H1 (cell line): ENCODE data around the gene DYNC2I2. TPM values are rescaled to one million over a fixed set of nuclear protein-coding genes. Genes with fewer than 3 reads are reported as not detected.
A peak's percentile ranks its signal among the peaks of the same experiment; 100 is the strongest.

Experiments
- CTCF ChIA-PET: fragments of 300-600 bp; sonication (Branson Sonifier 250); formaldehyde crosslinking; loops from one replicate; lab custom pipeline; 2021; ENCODE audit not compliant: partially characterized antibody; lab: Charles Lee
- POLR2A ChIA-PET: fragments of 300-600 bp; sonication (Branson Sonifier 250); formaldehyde crosslinking; loops from one replicate; lab custom pipeline; 2021; ENCODE audit warnings: inconsistent platforms; ENCODE audit not compliant: partially characterized antibody; lab: Charles Lee
- DNase-seq, 2 experiments: peaks; one replicate each; pipeline versions ENCODE4 v3.0.0 to v3.0.0-alpha.2; 2010 to 2022; ENCODE audit warnings: low spot score in 2 of 2, low read depth in 1 of 2, mixed read lengths in 1 of 2
- FAIRE-seq: peaks from 2 replicates; lab custom pipeline; 2011; peaks lifted over from hg19 to GRCh38; lab: Jason Lieb, UNC
- H2AFZ ChIP-seq: 2 replicates; pipeline ENCODE4 v1.8.1; 2012; ENCODE audit warnings: low read length, inconsistent platforms
- H2AK5ac ChIP-seq: 2 replicates; pipeline ENCODE4 v1.6.1; 2013; ENCODE audit warnings: low read depth, low read length
- H2BK120ac ChIP-seq: replicated peaks from 2 replicates; pipeline ENCODE3; 2013; ENCODE audit warnings: low read depth, low read length, inconsistent platforms
- H2BK12ac ChIP-seq: 2 replicates; pipeline ENCODE4 v1.6.1; 2013; ENCODE audit warnings: low read depth, low read length
- H2BK15ac ChIP-seq: 2 replicates; pipeline ENCODE4 v1.6.1; 2013; ENCODE audit warnings: low read length
- H2BK20ac ChIP-seq: 2 replicates; pipeline ENCODE4 v1.6.1; 2013; ENCODE audit warnings: low read length
- H2BK5ac ChIP-seq: 2 replicates; pipeline ENCODE4 v1.6.1; 2013; ENCODE audit warnings: low read depth, low read length
- H3K14ac ChIP-seq: 2 replicates; pipeline ENCODE4 v1.6.1; 2013; ENCODE audit warnings: inconsistent platforms; ENCODE audit not compliant: insufficient read length
- H3K18ac ChIP-seq: 2 replicates; pipeline ENCODE4 v1.6.1; 2013; ENCODE audit warnings: low read length; ENCODE audit errors: extremely low read depth
- H3K23ac ChIP-seq: 2 replicates; pipeline ENCODE4 v1.6.1; 2013; ENCODE audit warnings: inconsistent platforms; ENCODE audit not compliant: insufficient read length
- H3K23me2 ChIP-seq: 2 replicates; pipeline ENCODE4 v1.6.1; 2013; ENCODE audit warnings: low read depth, low read length
- H3K27ac ChIP-seq: 2 replicates; pipeline ENCODE4 v1.6.1; 2011; ENCODE audit warnings: low read depth, low read length, inconsistent platforms
- H3K27me3 ChIP-seq, 4 experiments: replicated peaks in 1 of 4; 1 replicate in 1 of 4; 2 replicates in 3 of 4; pipeline versions ENCODE4 v1.6.1 to v1.8.1; 2011 to 2013; ENCODE audit warnings: low read length in 3 of 4, mild to moderate bottlenecking in 3 of 4, inconsistent platforms in 2 of 4, mixed read lengths in 2 of 4, moderate library complexity in 1 of 4; ENCODE audit not compliant: control insufficient read depth in 3 of 4, insufficient read depth in 3 of 4; ENCODE audit errors: extremely low read depth in 1 of 4
- H3K36me3 ChIP-seq, 4 experiments: 2 replicates each; pipeline versions ENCODE4 v1.6.1 to v1.8.1; 2011 to 2013; ENCODE audit warnings: mild to moderate bottlenecking in 4 of 4, low read length in 3 of 4, moderate library complexity in 2 of 4, control low read depth in 1 of 4, inconsistent platforms in 1 of 4; ENCODE audit not compliant: insufficient read depth in 4 of 4, control insufficient read depth in 2 of 4
- H3K4ac ChIP-seq: replicated peaks from 2 replicates; pipeline ENCODE3; 2013; ENCODE audit warnings: low read length, low read depth, mixed read lengths, inconsistent platforms; ENCODE audit not compliant: insufficient read length
- H3K4me1 ChIP-seq, 4 experiments: replicated peaks in 1 of 4; 1 replicate in 1 of 4; 2 replicates in 3 of 4; pipeline versions ENCODE4 v1.6.1 to v1.8.1; 2011 to 2013; ENCODE audit warnings: low read length in 3 of 4, inconsistent platforms in 2 of 4, mixed read lengths in 1 of 4; ENCODE audit not compliant: insufficient read depth in 4 of 4, control insufficient read depth in 3 of 4
- H3K4me2 ChIP-seq, 2 experiments: 2 replicates each; pipeline versions ENCODE4 v1.6.1 to v1.8.1; 2011 to 2013; ENCODE audit warnings: low read depth in 2 of 2, low read length in 2 of 2, control low read depth in 1 of 2, inconsistent platforms in 1 of 2, mild to moderate bottlenecking in 1 of 2; ENCODE audit not compliant: insufficient read depth in 1 of 2
- H3K4me3 ChIP-seq, 4 experiments: fragments of 200-600, 300-600 bp in 1 of 4; sonication (generic), shearing (Covaris generic), sonication (Bioruptor Twin) in 1 of 4; 2 replicates each; pipeline versions ENCODE4 v1.5.1 to v1.8.1; 2011 to 2016; ENCODE audit warnings: low read length in 4 of 4, low read depth in 3 of 4, control low read depth in 2 of 4, inconsistent platforms in 2 of 4, mild to moderate bottlenecking in 2 of 4, mixed read lengths in 1 of 4, moderate library complexity in 1 of 4; ENCODE audit not compliant: insufficient read depth in 2 of 4; ENCODE audit errors: extremely low read depth in 1 of 4
- H3K56ac ChIP-seq: replicated peaks from 2 replicates; pipeline ENCODE3; 2013; ENCODE audit warnings: low read depth, mild to moderate bottlenecking, mixed read lengths, low read length, inconsistent platforms; ENCODE audit not compliant: insufficient read length
- H3K79me1 ChIP-seq: 2 replicates; pipeline ENCODE4 v1.6.1; 2013; ENCODE audit warnings: low read depth, low read length, control low read depth
- H3K79me2 ChIP-seq, 2 experiments: 2 replicates each; pipeline versions ENCODE4 v1.6.1 to v1.8.1; 2012 to 2013; ENCODE audit warnings: low read length in 2 of 2, mild to moderate bottlenecking in 2 of 2, inconsistent platforms in 1 of 2; ENCODE audit not compliant: insufficient read depth in 2 of 2, control insufficient read depth in 1 of 2
- H3K9ac ChIP-seq, 4 experiments: replicated peaks in 1 of 4; 1 replicate in 1 of 4; 2 replicates in 3 of 4; pipeline versions ENCODE4 v1.6.1 to v1.8.1; 2011 to 2013; ENCODE audit warnings: low read depth in 3 of 4, low read length in 3 of 4, control low read depth in 2 of 4, mild to moderate bottlenecking in 2 of 4, moderate library complexity in 2 of 4, inconsistent platforms in 1 of 4; ENCODE audit errors: extremely low read depth in 1 of 4
- H3K9me3 ChIP-seq, 2 experiments: 2 replicates each; pipeline versions ENCODE4 v1.6.1 to v1.8.1; 2012 to 2013; ENCODE audit warnings: mild to moderate bottlenecking in 2 of 2, moderate library complexity in 2 of 2, control low read depth in 1 of 2, inconsistent platforms in 1 of 2, low read depth in 1 of 2, low read length in 1 of 2, mixed read lengths in 1 of 2; ENCODE audit not compliant: insufficient read depth in 2 of 2
- H4K20me1 ChIP-seq, 2 experiments: replicated peaks in 1 of 2; 2 replicates each; pipeline versions ENCODE3 to v1.8.1; 2011 to 2013; ENCODE audit warnings: inconsistent platforms in 2 of 2, low read length in 2 of 2, mild to moderate bottlenecking in 1 of 2; ENCODE audit not compliant: insufficient read depth in 2 of 2, control insufficient read depth in 1 of 2
- H4K5ac ChIP-seq: 2 replicates; pipeline ENCODE4 v1.6.1; 2013; ENCODE audit warnings: low read length, low read depth, mixed read lengths, inconsistent platforms; ENCODE audit not compliant: insufficient read length
- H4K8ac ChIP-seq: 2 replicates; pipeline ENCODE4 v1.8.0; 2013; ENCODE audit warnings: mild to moderate bottlenecking, moderate library complexity, low read length, inconsistent platforms; ENCODE audit not compliant: insufficient read depth; ENCODE audit errors: extremely low read depth
- H4K91ac ChIP-seq: replicated peaks from 2 replicates; pipeline ENCODE3; 2013; ENCODE audit warnings: low read length, mixed read lengths, inconsistent platforms; ENCODE audit not compliant: insufficient read length
- CHD2 ChIP-seq: IDR thresholded peaks from 2 replicates; pipeline ENCODE4 v1.6.1; 2012; ENCODE audit warnings: low read length, improper control_type of control experiment
- HDAC2 ChIP-seq, 2 experiments: fragments of 300-600 bp in 1 of 2; sonication (generic) in 1 of 2; IDR thresholded peaks; 2 replicates each; pipeline ENCODE4 v1.6.1; 2011 to 2012; ENCODE audit warnings: low read depth in 2 of 2, low read length in 2 of 2, mild to moderate bottlenecking in 2 of 2, moderate library complexity in 2 of 2, borderline replicate concordance in 1 of 2, inconsistent platforms in 1 of 2
- HDAC6 ChIP-seq: IDR thresholded peaks from one replicate; pipeline ENCODE4 v1.7.1; 2012; ENCODE audit warnings: low read depth, mild to moderate bottlenecking, inconsistent platforms, low read length, moderate library complexity
- WGBS, 2 experiments: shearing (Covaris generic) in 1 of 2; methylation state at CpG; one replicate each; pipeline versions ENCODE4 v1.1.6 to v1.1.7; 2013 to 2015; ENCODE audit warnings: low lambda C conversion rate in 2 of 2, mixed read lengths in 2 of 2, inconsistent platforms in 1 of 2, low coverage in 1 of 2, missing lambda C conversion rate in 1 of 2; ENCODE audit not compliant: insufficient replicate concordance in 2 of 2, insufficient coverage in 1 of 2, insufficient read length in 1 of 2; ENCODE audit errors: extremely low coverage in 1 of 2, missing lambda C conversion rate in 1 of 2; 5-methylcytosine and 5-hydroxymethylcytosine counted together
- polyA plus RNA-seq, 7 experiments: library from polyadenylated mRNA; depleted of rRNA in 3 of 7; stranded (reverse) in 5 of 7; unstranded in 2 of 7; fragments of >200 nt in 5 of 7; fragments of 200-250 nt in 2 of 7; gene quantifications; 1 replicate in 5 of 7; 2 replicates in 1 of 7; 4 replicates in 1 of 7; pipeline versions ENCODE4 v1.2.1 to v1.2.3, GENCODE V29; 2011 to 2013; ENCODE audit warnings: missing spikeins in 2 of 7, mixed read lengths in 2 of 7
- total RNA-seq: library from RNA; stranded (reverse); fragmentation: NEBNext Ultra II Directional; extraction: Animal tissue kit (Norgen Biotek cat#: 25700); gene quantifications from 2 replicates; pipeline ENCODE4 v1.2.1, GENCODE V29; 2021

DYNC2I2 gene
- total and polyA plus RNA-seq, 2 of the 8 experiments (the other 6 are each of a cell fraction or from before 2014, with no cell fraction given): 58.0 to 78.5 TPM

DNA sequence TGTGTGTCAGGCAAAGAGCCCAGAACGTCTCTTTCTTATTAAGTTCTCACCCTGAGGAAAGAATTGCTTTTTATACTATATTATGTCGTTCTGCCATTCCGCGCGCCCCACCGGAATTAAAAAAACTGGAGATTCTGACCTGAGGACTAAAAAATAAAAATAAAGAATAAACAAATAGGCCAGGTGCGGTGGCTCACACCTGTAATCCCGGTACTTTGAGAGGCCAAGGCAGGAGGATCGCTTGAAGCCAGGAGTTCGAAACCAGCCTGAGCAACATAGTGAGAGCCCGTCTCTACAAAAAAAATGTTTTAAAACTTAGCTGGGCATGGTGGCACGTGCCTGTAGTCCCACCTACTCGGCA lies 677 bp upstream of the DYNC2I2 start:
- no peaks in the 10 kb centered on the region; a peak in 2 of 7 replicates for H3K4me1 ChIP-seq
- 92% methylated on average over 13 of the region's 13 CpGs; no CpG with 5 or more reads in 1 of the 2 experiments for WGBS, 2 experiments
- no peak overlapping the region for H3K23ac ChIP-seq
- H3K4me3 ChIP-seq: peak overlapping the region in 1 of 4 experiments; percentile 66; a peak in 3 of 8 replicates
- H2BK12ac ChIP-seq: peak overlapping the region; percentile 90
- H2BK20ac ChIP-seq: no peak overlapping the region
- peak overlapping the region; percentile 100 for H3K27ac ChIP-seq
- no peaks in the 10 kb centered on the region for H3K9me3 ChIP-seq
- H3K79me1 ChIP-seq: no peaks in the 10 kb centered on the region; the same call in 1 of the 2 replicates
- H3K18ac ChIP-seq: no peak overlapping the region
- no peak for TF ChIP-seq CHD2
- TF ChIP-seq HDAC2 (IDR thresholded peaks at IDR 0.05; ENCODE audit: borderline replicate concordance in 1 of 2, low read depth in 2 of 2, low read length in 2 of 2): peak in 1 of 2 experiments; percentile 64; a peak in 1 of 4 replicates
- TF ChIP-seq HDAC6: no peak
- no peak overlapping the region for H2AK5ac ChIP-seq
- no peak overlapping the region for H2BK120ac ChIP-seq
- H3K56ac ChIP-seq: no peak overlapping the region
- H2BK5ac ChIP-seq: no peak overlapping the region; the same call in 1 of the 2 replicates
- H3K36me3 ChIP-seq: peaks cover 0 to 9% (median 0%) of the 10 kb centered on the region in 4 experiments; a peak in 1 of 8 replicates
- no peak for FAIRE-seq
- no peaks in the 10 kb centered on the region for H3K79me2 ChIP-seq
- peak overlapping the region; percentile 100; the same call in 1 of the 2 replicates for H2AFZ ChIP-seq
- H3K9ac ChIP-seq: peak overlapping the region in 2 of 4 experiments; percentile 100; a peak in 2 of 7 replicates
- no peak for DNase-seq
- peaks cover 4% of the 10 kb centered on the region; the same call in 1 of the 2 replicates for H3K23me2 ChIP-seq
- H2BK15ac ChIP-seq: no peak overlapping the region
- H3K4ac ChIP-seq: no peak overlapping the region
- no peak overlapping the region for H4K8ac ChIP-seq
- H4K5ac ChIP-seq: peak overlapping the region; percentile 100
- ChIA-PET CTCF (interaction anchor here (1.2 kb wide), 1 partner anchor 12 kb away, joined by 4 read pairs; no protein-coding TSS in a partner anchor), POLR2A (interaction anchor here (0.9 to 43.1 kb wide), 3 partner anchors 12 to 38 kb away, joined by 3 to 1197 read pairs (median 4); partner anchors contain the start of genes PKN3 and SET)
- peaks cover 0 to 2% of the 10 kb centered on the region in 2 experiments for H4K20me1 ChIP-seq
- H3K14ac ChIP-seq: no peak overlapping the region
- H4K91ac ChIP-seq: peak overlapping the region; percentile 79
- H3K4me2 ChIP-seq: peak overlapping the region; percentile 68 to 98; a peak in 3 of 4 replicates
- H3K27me3 ChIP-seq: no peaks in the 10 kb centered on the region
